ENCODE measurements around the gene SUPT5H.
"Not testable (repeated sequence)": the region's sequence is repeated elsewhere in the genome, so short reads cannot be mapped to it uniquely, and the experiment has no call there.

SUPT5H gene

DNA sequence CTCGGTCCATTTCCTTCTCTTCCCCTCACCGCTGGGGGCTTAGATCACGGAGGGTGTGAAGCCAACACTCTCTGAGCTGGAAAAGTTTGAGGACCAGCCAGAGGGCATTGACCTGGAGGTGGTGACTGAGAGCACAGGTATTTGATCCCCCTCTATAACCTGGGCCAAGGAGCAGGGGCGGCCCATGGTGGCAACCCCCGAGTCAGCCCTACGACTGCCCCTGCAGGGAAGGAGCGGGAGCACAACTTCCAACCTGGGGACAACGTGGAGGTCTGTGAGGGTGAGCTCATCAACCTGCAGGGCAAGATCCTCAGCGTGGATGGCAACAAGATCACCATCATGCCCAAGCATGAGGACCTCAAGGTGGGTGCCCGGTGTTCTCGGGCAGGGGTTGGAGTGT lies 23.7 kb downstream of the SUPT5H start:
- DNase-seq, result no peak

DNA sequence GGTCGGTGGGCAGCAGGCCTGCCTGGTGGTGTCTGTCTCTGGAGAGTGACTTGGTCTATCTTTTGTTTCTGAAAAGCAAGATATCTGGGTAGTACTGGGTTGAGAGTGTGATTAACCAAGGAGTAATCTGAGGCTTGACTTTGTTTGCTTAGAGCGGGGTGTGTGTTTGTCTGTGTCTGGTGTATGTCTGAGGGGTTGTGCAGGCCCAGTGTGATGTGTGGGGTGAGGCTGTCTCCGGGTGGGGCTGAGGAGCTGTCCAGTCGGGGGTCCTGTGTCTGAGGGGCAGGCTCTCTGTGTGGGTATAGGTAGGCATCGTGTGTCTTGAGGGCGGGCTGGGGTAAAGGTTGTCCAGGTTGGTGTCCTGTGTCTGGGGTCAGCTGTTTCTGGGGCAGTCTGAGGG lies 24.2 kb downstream of the SUPT5H start:
- DNase-seq, result no peak

DNA sequence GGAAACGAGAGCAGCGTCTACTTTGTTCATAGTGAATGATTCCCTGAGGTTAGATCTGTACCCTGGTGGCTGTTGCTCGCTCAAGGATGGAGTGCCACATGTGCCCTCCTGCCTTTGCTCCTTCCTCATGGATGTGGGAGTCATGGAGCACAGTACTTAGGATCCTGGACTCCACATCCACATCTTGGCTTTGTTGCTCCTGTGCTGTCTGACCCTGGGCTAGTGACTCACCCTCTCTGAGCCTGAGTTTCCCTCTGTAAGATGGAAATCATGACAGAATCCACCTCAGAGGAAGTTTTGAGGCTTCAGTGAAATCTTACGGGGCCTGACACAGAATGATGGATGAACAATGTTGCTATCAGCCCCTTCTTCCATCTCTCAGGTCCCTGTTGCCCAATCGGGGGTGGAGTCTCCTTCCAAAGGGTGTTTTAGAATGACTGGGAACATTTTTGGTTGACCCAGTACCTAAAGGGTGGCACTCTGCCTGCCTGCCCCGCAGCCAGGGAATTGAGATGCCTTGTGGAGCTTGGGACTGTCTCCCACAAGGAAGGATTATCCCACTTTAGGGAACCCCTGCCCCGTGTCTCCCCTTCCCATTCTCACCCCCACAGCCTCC lies 25.4 kb downstream of the SUPT5H start:
- no peak for DNase-seq

DNA sequence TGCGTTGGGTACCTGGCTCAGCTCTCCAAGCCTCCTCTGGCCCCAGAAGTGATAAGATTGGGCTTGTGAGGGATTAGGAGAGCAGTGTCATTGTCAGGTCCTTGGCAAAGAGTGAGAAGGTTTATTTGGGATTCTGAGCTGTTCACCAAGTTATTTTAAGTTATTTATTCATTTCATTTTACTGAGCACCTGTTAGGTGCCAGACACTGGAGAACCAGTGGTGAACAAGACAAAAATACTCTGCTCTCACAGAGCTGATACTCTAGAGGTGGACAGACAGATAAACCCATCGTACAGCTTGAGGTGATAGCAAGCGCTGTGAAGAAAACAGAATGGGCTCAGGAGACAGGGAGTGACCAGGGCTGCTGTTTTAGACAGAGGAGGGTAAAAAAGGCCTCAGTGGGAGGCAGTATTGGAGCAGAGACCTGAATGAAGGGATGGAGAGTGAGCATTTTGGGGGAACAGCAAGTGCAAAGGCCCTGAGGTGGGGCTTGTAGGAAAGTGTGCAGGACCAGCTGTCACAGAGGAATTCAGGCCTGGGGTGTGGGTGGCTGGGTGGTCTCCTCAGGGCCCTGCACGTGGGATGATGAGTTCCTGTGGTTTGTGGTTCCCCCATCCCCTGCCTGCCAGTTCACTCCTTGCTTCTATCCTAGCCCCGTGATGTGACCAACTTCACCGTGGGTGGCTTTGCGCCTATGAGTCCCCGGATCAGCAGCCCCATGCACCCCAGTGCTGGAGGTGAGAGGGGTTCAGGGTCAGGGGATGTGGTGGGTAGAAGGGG lies 26.6 kb downstream of the SUPT5H start:
- DNase-seq, result no peak

DNA sequence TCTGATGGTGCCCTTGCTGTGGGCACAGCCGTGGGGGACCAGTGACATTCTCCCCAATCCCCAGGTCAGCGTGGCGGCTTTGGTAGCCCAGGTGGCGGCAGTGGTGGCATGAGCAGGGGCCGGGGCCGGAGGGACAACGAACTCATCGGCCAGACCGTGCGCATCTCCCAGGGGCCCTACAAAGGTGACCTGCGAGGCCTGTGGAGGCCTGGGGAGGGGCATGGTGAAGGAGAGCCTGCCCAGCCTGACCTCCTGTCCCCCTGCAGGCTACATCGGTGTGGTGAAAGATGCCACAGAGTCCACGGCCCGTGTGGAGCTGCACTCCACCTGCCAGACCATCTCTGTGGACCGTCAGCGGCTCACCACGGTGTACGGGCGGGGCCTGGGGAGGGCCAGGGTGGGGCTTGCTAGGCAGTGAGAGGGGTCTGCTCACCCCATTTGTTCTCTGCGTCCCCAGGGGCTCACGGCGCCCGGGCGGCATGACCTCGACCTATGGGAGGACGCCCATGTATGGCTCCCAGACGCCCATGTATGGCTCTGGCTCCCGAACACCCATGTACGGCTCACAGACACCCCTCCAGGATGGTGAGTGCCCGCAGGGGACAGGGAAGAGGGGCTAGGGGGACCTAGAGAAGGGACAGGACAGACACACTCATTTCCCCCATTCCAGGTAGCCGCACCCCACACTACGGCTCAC lies 27.5 kb downstream of the SUPT5H start:
- no peak for DNase-seq

DNA sequence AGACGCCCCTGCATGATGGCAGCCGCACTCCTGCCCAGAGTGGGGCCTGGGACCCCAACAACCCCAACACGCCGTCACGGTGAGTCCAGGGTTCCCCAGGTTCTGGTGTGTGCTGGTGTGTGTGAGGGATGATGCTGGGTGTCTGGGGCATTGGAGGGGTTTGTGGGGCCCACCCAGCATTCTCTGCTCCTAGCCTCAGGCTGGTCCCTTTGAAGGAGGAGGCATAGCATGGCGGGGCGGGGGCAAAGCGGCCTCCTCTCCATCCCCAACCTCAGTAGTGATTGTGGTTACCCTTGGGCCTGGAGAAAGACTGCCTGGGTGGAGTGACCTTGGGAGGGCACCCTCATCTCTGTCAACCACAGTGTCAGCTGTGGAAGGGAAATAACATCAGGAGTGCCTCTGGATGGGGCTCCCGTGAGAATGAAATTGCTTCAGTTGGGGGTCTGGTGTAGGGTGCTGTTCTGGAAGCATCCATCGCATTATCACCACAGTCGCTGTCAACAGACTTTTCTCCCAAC lies 28.1 kb downstream of the SUPT5H start:
- DNase-seq, result no peak

DNA sequence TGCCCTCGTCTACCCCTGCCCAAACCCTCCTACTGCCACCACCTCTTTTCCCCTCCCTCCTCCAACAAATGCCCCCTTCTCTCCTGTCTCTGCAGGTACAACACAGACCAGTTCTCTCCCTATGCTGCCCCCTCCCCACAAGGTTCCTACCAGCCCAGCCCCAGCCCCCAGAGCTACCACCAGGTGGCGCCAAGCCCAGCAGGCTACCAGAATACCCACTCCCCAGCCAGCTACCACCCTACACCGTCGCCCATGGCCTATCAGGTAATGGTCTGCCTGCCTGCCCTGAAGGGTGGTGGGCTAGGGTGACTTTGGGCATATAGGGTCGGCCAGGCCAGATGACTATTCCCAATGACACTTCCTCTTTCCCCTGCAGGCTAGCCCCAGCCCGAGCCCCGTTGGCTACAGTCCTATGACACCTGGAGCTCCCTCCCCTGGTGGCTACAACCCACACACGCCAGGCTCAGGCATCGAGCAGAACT lies 28.8 kb downstream of the SUPT5H start:
- DNase-seq, result peak; percentile 55 to 80 (median 64)

DNA sequence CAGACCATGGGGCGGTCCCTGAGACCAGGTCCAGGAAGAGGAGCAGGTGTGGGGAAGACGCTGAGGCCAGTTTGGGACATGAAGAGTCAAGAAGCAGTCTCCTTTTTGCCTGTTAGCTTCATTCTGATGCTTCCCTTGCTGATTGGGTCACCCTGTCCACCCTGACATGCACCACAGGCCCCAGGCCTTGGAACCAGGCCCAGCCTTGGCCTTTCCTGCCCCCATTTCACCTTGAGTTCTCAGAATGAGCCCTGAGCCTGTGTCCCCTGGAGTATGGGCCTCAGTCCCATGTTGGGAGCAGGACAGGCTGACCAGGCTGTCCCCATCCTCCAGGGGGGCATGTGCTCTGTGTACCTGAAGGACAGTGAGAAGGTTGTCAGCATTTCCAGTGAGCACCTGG lies 30.4 kb downstream of the SUPT5H start:
- no peak for DNase-seq

DNA sequence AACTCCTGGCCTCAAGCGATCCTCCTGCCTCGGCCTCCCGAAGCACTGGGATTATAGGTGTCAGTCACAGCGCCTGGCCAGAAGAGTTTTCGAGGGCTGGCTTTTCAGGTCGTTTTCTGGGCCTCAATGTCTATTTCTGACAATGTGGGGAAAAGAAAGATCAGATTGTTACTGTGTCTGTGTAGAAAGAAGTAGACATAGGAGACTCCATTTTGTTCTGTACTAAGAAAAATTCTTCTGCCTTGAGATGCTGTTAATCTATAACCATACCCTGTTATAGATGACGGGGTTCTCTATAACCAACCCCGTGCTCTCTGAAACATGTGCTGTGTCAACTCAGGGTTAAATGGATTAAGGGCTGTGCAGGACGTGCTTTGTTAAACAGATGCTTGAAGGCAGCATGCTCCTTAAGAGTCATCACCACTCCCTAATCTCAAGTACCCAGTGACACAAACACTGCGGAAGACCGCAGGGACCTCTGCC lies 34.0 kb downstream of the SUPT5H start:
- DNase-seq, result not testable (repeated sequence)

DNA sequence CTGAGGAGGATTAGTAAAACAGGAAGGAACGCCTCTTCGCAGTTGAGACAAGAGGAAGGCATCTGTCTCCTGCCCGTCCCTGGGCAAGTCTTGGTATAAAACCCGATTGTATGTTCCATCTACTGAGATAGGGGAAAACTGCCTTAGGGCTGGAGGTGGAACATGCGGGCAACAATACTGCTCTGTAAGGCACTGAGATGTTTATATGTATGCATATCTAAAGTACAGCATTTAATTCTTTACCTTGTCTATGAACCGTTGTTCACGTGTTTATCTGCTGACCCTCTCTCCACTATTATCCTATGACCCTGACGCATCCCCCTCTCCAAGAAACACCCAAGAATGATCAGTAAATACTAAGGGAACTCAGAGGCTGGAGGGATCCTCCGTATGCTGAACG lies 34.5 kb downstream of the SUPT5H start:
- peak in 1 of 3 donors; percentile 15 for DNase-seq

DNA sequence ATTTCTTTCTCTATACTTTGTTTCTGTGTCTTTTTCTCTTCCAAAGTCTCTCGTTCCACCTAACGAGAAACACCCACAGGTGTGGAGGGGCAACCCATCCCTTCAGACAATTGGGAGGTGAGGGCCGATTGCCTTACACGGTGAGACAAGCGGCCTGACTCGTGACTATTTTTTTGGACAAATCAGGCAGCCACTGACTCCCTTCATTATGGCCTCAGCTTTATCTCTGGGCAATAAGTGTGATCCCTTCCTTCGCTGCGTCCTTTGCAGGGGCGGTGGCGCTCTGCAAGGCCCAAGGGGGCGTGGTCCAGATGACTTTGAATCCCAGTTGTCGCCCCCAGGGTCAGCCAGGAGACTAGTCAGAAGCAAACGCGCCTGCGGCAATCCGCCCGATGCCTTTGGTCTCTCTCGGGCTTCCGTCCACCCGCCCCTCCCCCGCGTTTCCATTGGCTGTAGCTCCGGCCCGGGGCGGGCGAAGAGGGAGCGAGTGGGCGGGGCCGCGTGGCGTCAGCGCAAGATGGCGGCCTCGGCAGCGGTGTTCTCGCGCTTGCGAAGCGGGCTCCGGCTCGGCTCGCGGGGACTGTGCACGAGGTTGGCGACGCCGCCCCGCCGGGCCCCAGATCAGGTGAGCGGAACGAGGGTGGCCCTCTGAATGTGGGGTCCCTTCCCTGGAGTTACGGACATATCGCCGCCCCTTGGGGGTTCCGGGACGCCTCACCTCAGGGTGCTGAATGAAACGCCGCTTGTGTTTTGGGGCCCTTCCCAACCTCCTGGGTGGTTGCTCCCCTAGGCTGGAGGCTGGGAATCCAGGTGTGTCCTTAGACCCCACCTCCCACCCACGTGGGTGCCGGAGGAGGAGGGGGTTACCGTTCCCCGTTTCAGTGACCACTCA lies 35.2 kb downstream of the SUPT5H start, which contains the start of gene TIMM50:
TSS of gene TIMM50 (plus strand) at position 502 of the 892 bp plus-strand sequence. CDS start at position 518, 16 bp downstream.
- DNase-seq, result peak; percentile 96 to 100 (median 99)

DNA sequence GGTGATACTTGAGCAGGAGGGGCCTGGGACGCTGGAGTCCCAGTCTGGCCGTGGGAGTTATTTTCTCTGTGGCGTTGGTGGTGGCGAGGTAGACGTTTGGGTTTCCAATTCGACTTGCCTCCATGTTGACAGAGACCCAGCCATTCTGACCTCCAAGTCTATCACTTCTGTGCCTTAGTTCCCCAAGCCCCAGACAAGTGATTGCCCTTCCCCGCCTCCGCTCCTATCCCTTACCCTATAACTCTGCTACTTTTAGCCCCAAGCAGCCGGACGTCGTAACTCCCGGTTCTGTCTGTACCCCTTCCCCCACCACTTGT lies 35.8 kb downstream of the SUPT5H start:
- peak in 1 of 3 donors; percentile 21 for DNase-seq

DNA sequence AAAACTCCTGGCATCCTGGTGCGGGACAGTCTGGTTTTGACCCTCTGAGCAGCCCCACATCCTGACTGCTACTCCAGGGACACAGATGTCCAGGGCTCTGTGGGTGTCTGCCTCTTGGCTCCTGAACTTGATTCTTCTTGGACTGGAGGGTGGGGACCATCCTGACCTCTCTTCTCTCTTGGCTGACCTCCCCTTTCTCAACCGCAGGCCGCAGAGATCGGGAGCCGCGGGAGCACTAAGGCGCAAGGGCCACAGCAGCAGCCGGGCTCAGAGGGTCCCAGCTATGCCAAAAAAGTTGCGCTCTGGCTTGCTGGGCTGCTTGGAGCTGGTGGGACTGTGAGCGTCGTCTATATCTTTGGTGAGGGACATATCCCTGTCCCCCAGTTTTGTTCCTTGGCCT lies 36.3 kb downstream of the SUPT5H start:
- DNase-seq, result no peak

DNA sequence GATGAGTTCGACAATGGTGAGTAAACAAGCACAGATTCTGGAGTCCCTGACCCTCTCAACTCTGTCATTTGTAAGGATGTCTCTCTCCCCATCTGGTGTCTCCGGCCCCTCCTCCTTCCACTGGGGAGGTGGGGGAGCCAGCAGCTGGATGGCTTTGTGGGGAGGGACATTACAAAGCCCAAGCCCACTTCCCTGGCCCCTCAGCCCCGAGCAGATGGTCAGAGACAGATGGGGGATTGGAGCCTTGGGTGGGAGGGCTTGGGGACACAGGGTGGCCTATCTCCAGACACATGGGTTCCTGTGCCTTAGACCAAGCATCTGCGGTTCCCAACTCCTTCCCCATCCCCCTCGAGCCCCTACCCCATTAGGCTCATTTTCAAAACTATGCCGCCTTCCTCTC lies 37.8 kb downstream of the SUPT5H start:
- no peak for DNase-seq

DNA sequence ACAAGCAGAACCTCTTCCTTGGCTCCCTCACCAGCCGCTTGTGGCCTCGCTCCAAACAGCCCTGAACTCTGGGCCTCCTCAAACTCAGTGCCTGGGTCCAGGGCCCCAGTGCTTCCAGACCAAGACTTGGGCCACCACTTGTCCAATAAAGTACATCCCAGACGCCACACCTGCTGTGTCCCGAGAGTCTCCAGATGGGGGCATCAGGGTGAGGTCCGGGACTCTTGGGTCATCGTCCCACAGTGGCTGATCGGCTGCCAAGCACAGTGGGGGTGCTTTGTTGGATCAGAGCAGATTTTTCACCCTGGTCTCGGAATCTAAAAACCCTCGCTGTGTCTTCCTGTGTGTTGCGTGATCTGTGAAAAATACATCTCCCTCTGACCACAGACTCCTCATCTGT lies 44.4 kb downstream of the SUPT5H start:
- DNase-seq, result no peak

DNA sequence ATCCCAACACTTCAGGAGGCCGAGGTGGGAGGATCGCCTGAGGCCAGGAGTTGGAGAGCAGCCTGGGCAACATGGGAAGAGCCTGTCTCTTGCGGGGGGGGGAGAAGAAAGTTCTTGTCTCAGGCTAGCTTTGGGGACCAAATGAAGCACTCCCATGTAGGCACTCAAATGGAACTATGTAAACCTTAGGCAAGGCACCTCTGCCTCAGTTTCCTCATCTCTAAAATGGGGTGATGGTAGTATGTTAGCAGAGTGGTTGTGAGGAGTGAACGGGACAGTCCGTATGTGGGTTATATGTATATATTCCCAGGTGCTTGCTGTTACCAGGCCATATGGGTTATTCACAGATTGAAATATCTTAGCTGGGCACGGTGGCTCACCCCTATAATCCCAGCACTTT lies 46.8 kb downstream of the SUPT5H start:
- no peak for DNase-seq

DNA sequence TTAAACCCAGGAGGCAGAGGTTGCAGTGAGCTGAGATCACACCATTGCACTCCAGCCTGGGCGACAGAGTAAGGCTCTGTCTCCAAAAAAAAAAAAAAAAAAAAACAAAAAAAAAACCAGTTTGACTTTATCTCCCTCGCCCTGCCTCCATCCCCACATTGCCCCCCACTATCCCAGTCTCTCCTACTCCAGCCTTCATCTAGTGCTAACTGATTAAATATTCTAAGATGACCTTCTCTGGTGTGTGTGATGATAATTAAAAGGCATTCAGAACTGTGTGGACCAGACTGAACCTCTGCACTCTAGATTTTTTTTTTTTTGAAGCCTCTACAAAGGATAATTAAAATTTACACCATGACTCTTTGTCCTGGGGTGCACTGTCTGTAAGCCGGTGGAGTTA lies 47.4 kb downstream of the SUPT5H start:
- no peak for DNase-seq

DNA sequence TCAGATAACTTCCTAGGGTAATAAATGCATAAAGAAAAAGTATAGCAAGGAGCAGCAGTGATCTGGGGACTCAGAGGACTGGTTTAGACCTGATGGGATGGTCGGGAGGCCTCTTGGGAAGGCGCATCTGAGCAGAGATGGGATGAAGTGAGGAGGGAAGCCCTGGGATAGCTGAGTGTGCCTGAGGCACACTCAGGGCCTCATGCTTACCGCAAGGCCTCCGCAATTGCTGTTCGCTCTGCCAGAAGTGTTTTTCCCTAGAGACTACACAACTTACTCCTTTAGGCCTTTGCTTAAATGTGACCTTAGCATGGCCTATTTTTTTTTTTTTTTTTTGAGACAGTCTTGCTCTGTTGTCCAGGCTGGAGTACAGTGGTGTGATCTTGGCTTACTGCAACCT lies 49.3 kb downstream of the SUPT5H start:
- no peak for DNase-seq

DNA sequence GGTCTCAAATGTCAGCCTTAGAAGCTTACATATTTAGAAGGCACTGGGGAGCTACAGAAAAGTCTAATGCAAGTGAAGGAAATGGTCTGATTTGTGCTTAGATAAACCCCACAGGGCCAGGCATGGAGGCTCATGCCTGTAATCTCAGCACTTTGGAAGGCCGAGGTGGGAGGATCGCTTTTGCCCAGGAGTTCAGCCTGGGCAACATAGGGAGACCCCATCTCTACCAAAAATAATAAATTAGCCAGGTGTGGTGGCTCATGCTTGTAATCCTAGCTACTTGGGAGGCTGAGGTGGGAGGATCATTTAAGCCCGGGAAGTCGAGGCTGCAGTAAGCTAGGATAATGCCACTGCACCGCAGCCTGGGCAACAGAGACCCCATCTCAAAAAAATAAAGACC lies 50.7 kb downstream of the SUPT5H start:
- no peak for DNase-seq

DNA sequence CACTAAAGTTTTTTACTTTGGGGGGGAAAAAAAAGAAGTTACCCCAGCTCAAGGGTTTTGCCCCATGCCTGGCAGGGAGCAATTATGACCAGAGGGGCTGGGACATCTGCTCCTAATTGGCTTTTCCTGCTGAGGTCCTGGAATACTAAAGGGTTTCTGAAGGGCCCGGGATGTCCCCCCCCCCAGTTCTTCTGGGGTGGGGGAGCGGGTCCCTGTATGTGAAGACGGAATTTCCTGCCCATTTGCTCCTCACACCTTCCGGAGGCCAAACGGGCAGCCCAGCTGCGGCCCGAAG lies 52.3 kb downstream of the SUPT5H start:
- DNase-seq, result no peak

DNA sequence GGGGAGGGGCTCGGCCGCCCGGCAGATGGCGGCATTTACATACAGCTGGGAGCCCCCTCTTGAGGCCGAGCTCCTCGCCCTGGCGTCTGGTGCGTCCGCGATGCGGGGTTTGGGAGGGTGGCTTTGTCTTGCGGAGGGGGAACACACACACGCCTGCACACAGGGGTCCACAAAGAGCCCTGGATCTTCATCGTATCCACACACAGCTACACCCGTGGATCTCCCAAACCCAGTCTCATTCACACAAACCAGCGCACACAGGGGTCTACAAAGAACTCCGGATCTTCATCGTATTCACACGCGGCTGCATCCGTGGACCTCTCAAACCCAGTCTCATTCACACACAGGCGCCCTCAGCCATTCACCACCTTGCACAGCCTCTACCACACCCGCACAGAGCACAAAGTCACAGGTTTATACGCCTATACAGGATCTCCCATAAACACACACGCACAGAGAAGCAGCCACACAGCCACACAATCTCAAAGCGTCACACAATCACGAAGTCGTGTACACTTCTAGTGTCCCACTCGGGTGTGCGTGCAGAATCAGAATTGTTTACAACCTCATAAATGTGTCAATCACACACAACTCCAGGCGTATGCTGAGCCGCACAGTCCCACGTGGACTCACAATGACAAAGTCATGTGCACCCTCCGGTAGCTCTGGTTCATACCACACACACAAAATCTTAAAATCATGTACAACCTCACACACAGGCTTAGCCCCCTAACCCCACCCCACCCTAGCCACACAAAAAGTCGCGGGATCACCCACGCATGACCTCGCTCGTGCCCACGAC lies 52.8 kb downstream of the SUPT5H start:
- DNase-seq, result peak; percentile 33 to 67 (median 41)
